Measurements from ENCODE around the gene ZNF408. TPM values are rescaled to one million over a fixed set of nuclear protein-coding genes. Genes with fewer than 3 reads are reported as not detected.

Gene ZNF408
- total RNA-seq, 4 donors from 2014 or later: 0.88 to 10.5 (median 8.0) TPM

- Histone ChIP-seq H3K27ac (no peak overlapping the region), H3K27me3 (no peaks in the 10 kb centered on the region), H3K36me3 (no peaks in the 10 kb centered on the region), H3K9me3 (no peaks in the 10 kb centered on the region), H3K4me1 (no peaks in the 10 kb centered on the region), H3K4me3 (no peak overlapping the region)
- DNase-seq: no peak
- intact Hi-C loops (cut with DNase I; ENCODE audit: low total_unique reads): no loop called here
- no peak for TF ChIP-seq POLR2A (IDR thresholded peaks at IDR 0.05)
- TF ChIP-seq CTCF (IDR thresholded peaks at IDR 0.05): no peak
Measured at GRCh38 chr11:46731545-46731944, 30.7 kb downstream of the ZNF408 start.

- no peaks in the 10 kb centered on the region for H3K4me1 ChIP-seq
- TF ChIP-seq CTCF (IDR thresholded peaks at IDR 0.05): no peak
- no peak for TF ChIP-seq POLR2A (IDR thresholded peaks at IDR 0.05)
- intact Hi-C loops (cut with DNase I; ENCODE audit: low total_unique reads): no loop called here
- H3K27me3 ChIP-seq: no peaks in the 10 kb centered on the region
- H3K36me3 ChIP-seq: no peaks in the 10 kb centered on the region
- no peaks in the 10 kb centered on the region for H3K9me3 ChIP-seq
- no peak overlapping the region for H3K4me3 ChIP-seq
- no peak overlapping the region for H3K27ac ChIP-seq
- DNase-seq: no peak
Measured at GRCh38 chr11:46733234-46733633, 32.4 kb downstream of the ZNF408 start.

- no peak overlapping the region for H3K4me3 ChIP-seq
- TF ChIP-seq CTCF (IDR thresholded peaks at IDR 0.05) (no peak), POLR2A (IDR thresholded peaks at IDR 0.05) (no peak)
Measured at GRCh38 chr11:46736146-46736545, 35.3 kb downstream of the ZNF408 start.

GRCh38 chr11:46736615-46737014 lies 35.8 kb downstream of the ZNF408 start:
- intact Hi-C loops (cut with DNase I; ENCODE audit: low total_unique reads): no loop called here
- Histone ChIP-seq H3K4me1 (no peaks in the 10 kb centered on the region), H3K27me3 (no peaks in the 10 kb centered on the region), H3K27ac (no peak overlapping the region), H3K36me3 (no peaks in the 10 kb centered on the region), H3K4me3 (no peak overlapping the region), H3K9me3 (no peaks in the 10 kb centered on the region)
- no peak for DNase-seq
- TF ChIP-seq CTCF (IDR thresholded peaks at IDR 0.05) (no peak), POLR2A (IDR thresholded peaks at IDR 0.05) (no peak)

More at GRCh38 chr11:46736146-46736545, 35.3 kb downstream of the ZNF408 start:
- H3K36me3 ChIP-seq: no peaks in the 10 kb centered on the region
- DNase-seq: no peak
- no peaks in the 10 kb centered on the region for H3K9me3 ChIP-seq
- H3K27me3 ChIP-seq: no peaks in the 10 kb centered on the region
- no peaks in the 10 kb centered on the region for H3K4me1 ChIP-seq
- no peak overlapping the region for H3K27ac ChIP-seq
- intact Hi-C loops (cut with DNase I; ENCODE audit: low total_unique reads): no loop called here

GRCh38 chr11:46737699-46738098 lies 36.9 kb downstream of the ZNF408 start:
- H3K27me3 ChIP-seq: no peaks in the 10 kb centered on the region
- no peaks in the 10 kb centered on the region for H3K4me1 ChIP-seq
- DNase-seq: no peak
- H3K9me3 ChIP-seq: no peaks in the 10 kb centered on the region
- H3K27ac ChIP-seq: no peak overlapping the region
- TF ChIP-seq CTCF (IDR thresholded peaks at IDR 0.05) (no peak), POLR2A (IDR thresholded peaks at IDR 0.05) (no peak)
- H3K36me3 ChIP-seq: no peaks in the 10 kb centered on the region
- intact Hi-C loops (cut with DNase I; ENCODE audit: low total_unique reads): no loop called here
- H3K4me3 ChIP-seq: no peak overlapping the region
